ENCODE data around the gene ANKS6. TPM values are rescaled to one million over a fixed set of nuclear protein-coding genes. Genes with fewer than 3 reads are reported as not detected.

Gene ANKS6
- total RNA-seq, 6 donors from 2014 or later, result 25.6 to 56.2 (median 34.2) TPM

DNA sequence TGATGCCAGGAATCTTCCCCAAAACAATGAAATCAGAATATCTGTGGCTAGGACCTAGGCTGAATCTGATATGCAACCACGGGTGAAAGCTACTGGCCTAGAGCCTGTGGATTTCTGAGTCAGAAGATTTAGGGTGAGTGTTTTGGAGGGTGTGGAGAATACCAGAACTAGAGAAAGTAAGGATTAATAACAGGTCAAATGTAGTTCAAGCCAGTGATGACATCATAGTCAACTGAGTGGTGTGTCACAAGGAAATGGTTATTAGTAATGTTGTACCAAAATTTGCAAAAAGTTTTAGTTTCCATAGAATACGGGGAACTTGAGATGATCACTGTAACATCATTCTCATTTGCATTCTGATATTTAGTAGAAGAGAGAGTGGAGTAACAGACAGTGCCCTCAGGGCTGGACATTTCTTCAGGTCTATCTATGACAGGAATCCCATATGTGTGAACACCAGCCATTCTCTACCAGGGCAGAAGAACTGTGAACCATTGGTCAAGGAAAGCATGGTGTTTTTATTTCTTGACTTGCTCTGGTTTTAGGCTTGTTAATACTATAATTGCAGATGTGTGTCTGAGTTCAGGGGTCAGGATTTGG, 14.8 kb upstream of the ANKS6 start:
- Histone ChIP-seq H3K4me3 (no peak overlapping the region), H3K27me3 (peaks cover 0 to 6% (median 0%) of the 10 kb centered on the region in 4 donors), H3K27ac (no peak overlapping the region), H3K36me3 (no peaks in the 10 kb centered on the region), H3K4me1 (peaks cover 10 to 36% (median 14%) of the 10 kb centered on the region in 4 donors), H3K9me3 (no peaks in the 10 kb centered on the region)
- WGBS, 2 donors, result 54 to 72% methylated on average over 2 of the region's 2 CpGs
- DNase-seq (no peak), ATAC-seq (ENCODE audit: low FRiP score in 2 of 2) (peak in 1 of 2 donors; percentile 83)
- TF ChIP-seq EP300 (IDR thresholded peaks at IDR 0.05), result no peak
- TF ChIP-seq, protein P1, sequence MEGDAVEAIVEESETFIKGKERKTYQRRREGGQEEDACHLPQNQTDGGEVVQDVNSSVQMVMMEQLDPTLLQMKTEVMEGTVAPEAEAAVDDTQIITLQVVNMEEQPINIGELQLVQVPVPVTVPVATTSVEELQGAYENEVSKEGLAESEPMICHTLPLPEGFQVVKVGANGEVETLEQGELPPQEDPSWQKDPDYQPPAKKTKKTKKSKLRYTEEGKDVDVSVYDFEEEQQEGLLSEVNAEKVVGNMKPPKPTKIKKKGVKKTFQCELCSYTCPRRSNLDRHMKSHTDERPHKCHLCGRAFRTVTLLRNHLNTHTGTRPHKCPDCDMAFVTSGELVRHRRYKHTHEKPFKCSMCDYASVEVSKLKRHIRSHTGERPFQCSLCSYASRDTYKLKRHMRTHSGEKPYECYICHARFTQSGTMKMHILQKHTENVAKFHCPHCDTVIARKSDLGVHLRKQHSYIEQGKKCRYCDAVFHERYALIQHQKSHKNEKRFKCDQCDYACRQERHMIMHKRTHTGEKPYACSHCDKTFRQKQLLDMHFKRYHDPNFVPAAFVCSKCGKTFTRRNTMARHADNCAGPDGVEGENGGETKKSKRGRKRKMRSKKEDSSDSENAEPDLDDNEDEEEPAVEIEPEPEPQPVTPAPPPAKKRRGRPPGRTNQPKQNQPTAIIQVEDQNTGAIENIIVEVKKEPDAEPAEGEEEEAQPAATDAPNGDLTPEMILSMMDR (IDR thresholded peaks at IDR 0.05), result no peak
- no peak for TF ChIP-seq POLR2A (IDR thresholded peaks at IDR 0.05)
- no peak for TF ChIP-seq POLR2AphosphoS5 (IDR thresholded peaks at IDR 0.05)

DNA sequence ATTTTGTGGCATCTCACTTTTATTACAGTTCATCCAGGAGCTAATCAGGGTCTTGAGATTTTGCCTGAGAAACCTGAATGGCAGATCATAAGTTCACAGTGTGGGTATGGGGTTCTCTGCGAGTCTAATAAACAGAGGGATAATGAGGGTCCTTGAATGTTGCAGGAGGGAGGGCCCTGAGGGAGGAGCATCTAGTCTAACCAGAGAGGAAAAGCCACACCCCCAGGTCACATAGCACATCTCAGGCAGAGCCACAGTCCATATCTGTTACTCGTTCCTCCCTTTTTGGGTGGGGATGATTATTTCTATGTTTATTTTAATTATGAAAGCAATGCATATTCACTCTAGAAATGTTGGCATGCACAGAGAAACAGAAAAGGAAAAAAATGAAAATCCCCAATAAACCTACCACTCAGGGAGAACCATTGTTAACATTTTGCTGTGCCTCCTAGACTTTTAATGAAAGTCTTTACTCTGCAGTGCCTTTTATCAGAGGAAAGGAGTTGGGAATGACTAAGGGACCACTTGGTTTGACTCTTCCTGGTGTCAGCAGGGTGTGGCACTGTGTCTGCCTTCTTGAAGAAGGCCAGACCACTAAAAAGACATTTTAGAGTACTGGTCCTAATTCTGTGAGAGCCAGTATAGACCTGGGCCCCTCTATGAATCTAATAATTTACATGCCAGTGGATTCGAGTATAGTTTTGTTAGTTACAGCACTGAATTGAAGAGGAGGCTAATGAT, 13.9 kb upstream of the ANKS6 start:
- WGBS, 2 donors, result 67 to 75% methylated on average over 3 of the region's 3 CpGs
- DNase-seq (no peak), ATAC-seq (ENCODE audit: low FRiP score in 2 of 2) (no peak)
- H3K27me3 ChIP-seq, result peaks cover 0 to 6% (median 0%) of the 10 kb centered on the region in 4 donors
- no peaks in the 10 kb centered on the region for H3K9me3 ChIP-seq
- no peaks in the 10 kb centered on the region for H3K36me3 ChIP-seq
- TF ChIP-seq POLR2A (IDR thresholded peaks at IDR 0.05) (no peak), POLR2AphosphoS5 (IDR thresholded peaks at IDR 0.05) (no peak), EP300 (IDR thresholded peaks at IDR 0.05) (no peak)
- TF ChIP-seq, protein P1 (IDR thresholded peaks at IDR 0.05), result no peak
- H3K4me1 ChIP-seq, result peaks cover 10 to 36% (median 14%) of the 10 kb centered on the region in 4 donors
- H3K4me3 ChIP-seq, result no peak overlapping the region
- peak overlapping the region in 3 of 4 donors; percentile 22 to 46 (median 28) for H3K27ac ChIP-seq

- DNase-seq (no peak), ATAC-seq (ENCODE audit: low FRiP score in 2 of 2) (peak in 1 of 2 donors; percentile 74)
- no peaks in the 10 kb centered on the region for H3K9me3 ChIP-seq
- TF ChIP-seq POLR2A (IDR thresholded peaks at IDR 0.05) (no peak), POLR2AphosphoS5 (IDR thresholded peaks at IDR 0.05) (no peak)
- TF ChIP-seq, protein P1 (IDR thresholded peaks at IDR 0.05), result no peak
- WGBS, 2 donors, result 69 to 78% methylated on average over 9 of the region's 9 CpGs
- peak overlapping the region in 1 of 4 donors; percentile 62 for H3K4me3 ChIP-seq
- peaks cover 10 to 36% (median 14%) of the 10 kb centered on the region in 4 donors for H3K4me1 ChIP-seq
- no peaks in the 10 kb centered on the region for H3K36me3 ChIP-seq
- peaks cover 0 to 6% (median 0%) of the 10 kb centered on the region in 4 donors for H3K27me3 ChIP-seq
- peak overlapping the region; percentile 22 to 68 (median 38) for H3K27ac ChIP-seq
These were observed 13.2 kb upstream of the ANKS6 start for GRCh38 chr9:98809311-98810101.

- Histone ChIP-seq H3K4me3 (peak overlapping the region in 3 of 4 donors; percentile 54 to 65 (median 62)), H3K4me1 (peaks cover 10 to 36% (median 14%) of the 10 kb centered on the region in 4 donors), H3K36me3 (no peaks in the 10 kb centered on the region), H3K27ac (peak overlapping the region in 3 of 4 donors; percentile 28 to 68 (median 49)), H3K9me3 (no peaks in the 10 kb centered on the region), H3K27me3 (peaks cover 0 to 6% (median 0%) of the 10 kb centered on the region in 4 donors)
- TF ChIP-seq POLR2A (IDR thresholded peaks at IDR 0.05), result no peak
- TF ChIP-seq, protein P1 (IDR thresholded peaks at IDR 0.05), result no peak
- no peak for TF ChIP-seq POLR2AphosphoS5 (IDR thresholded peaks at IDR 0.05)
- TF ChIP-seq EP300 (IDR thresholded peaks at IDR 0.05), result no peak
- DNase-seq (no peak), ATAC-seq (ENCODE audit: low FRiP score in 2 of 2) (peak in 1 of 2 donors; percentile 61)
- WGBS, 2 donors, result 78 to 94% methylated on average over 2 of the region's 2 CpGs
These were observed 12.5 kb upstream of the ANKS6 start for GRCh38 chr9:98808875-98809274.

Data from upper lobe of left lung (tissue), 6 donors.